HL-60/S4 treated with retinoic acid at 250 ng/mL for 4 days and 3 days (cell line): ENCODE data around the gene HPCAL1.

Source experiments
- in situ Hi-C: fragments of 300-500 bp; cut with MboI; formaldehyde crosslinking; loops from 2 replicates; pipeline ENCODE4 v1.7.0; 2022; ENCODE audit warnings: low sequenced_read_pairs

The HPCAL1 gene

DNA sequence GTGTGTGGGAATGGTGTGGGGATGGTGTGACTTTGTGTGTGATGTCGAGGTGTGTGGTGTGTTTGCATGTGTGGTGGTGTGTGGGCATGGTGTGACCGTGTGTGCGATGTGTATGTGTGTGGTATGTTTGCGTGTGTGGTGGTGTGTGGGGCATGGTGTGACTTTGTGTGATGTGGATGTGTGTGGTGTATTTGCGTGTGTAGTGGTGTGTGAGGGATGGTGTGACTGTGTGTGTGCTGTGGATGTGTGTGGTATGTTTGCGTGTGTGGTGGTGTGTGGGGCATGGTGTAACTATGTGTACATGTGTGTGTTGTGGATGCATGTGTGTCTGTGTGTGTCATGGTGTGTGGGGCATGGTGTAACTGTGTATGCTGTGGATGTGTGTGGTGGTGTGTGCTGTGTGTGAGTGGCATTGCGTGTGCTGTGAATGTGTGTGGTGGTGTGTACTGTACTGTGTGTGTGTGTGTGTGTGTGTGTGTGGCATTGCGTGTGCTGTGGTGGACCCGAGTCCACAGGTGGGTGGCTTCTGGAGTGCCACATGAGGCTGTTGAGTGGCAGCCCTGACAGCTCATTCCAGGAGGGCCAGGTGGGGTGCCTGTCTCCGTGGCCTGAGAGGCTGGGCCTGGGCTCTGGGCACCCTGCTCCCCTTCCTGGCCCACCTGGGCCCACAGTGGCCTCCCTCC, 130.7 kb downstream of the HPCAL1 start:
- in situ Hi-C loops = loop anchor here (25.0 kb wide), 1 partner anchor 621 kb away; no protein-coding TSS in a partner anchor

DNA sequence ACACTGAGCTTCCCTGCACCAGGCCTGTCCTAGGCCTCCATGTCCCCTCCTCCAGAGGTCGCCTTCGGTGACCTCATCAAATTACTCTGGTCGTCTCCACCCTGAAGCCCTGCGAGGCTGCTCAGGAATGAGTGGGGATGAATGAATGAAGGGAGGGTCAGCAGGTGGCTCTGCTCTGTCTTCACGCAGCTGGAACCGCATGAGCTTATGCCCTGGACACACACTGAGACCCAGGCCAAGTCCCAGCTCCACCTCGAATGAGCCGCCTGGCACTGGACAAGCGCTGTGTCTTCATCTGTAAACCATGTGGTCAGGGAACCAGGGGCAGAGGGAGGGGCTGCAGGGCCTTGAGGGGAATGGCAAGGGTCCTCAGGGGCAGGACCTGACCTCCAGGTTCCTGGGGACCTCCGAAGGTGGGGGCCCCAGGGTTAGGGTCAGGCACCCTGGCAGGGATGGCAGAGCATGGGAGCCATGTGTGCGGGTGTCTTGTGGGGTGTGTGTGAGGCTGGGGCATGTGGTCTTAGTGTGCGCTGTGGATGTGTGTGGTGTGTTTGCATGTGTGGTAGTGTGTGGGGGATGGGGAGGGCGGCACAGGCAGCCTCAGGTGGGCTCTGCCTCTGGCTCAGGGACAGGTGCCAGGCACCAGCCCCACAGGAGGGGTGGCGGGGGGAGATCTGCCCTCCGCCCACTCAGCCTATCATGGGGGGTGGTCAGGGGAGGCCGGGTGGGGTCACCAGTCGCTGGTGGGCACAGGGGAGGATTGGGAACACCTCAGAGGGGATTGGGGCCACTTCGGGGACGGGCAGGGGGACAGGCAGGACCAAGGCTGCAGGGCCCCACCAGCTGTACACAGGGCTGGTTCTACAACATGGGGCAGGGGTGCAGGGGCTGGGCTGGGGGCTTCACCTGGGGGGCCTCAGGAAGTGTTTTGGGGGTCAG, 131.5 kb downstream of the HPCAL1 start:
- in situ Hi-C loops = loop anchor here (25.0 kb wide), 1 partner anchor 622 kb away; no protein-coding TSS in a partner anchor

DNA sequence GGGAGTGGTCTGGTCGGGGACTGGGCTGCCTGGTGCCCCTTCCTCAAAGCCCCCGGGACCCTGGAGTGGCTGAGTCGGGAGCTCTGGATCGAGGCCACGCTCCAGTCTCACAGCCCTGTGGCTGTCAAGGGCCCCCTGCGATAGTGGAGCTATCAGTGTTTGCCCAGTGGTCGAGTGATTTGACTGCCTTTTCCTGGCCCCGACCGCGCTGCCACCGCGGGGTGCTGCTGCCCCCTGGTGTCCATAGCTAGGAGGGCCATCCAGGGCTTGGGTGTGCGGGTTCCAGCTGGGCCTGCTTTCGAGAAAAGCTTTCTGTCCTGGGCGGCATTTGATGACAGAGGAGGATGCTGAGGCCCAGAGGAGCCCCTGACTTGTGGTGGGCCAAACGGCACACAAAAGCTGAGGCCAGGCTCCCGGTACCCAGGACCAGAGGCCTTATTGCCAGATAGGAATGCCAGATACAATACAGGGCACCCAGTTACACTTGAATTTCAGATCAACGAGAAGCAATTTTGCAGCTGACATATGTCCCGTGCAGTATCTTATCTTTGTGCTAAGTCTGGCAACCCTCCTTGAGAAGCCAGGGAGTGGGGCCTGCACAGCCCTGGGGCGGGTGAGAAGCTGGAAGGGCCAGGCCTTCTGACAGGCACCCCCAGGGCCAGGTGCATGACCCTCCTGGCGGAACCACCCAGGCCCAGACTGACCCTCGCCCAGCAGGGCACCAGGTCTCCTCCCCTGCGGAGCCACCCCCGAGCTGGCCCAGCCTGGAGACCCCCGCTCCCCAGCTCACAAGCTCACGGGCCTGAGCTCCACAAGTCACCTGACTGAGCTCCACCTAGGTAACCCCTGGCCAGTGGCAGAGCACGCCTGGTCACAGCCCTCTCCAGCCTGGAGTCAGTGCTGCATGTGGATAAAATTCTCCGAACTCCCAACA, 132.4 kb downstream of the HPCAL1 start:
- in situ Hi-C loops = loop anchor here (25.0 kb wide), 1 partner anchor 623 kb away; no protein-coding TSS in a partner anchor

DNA sequence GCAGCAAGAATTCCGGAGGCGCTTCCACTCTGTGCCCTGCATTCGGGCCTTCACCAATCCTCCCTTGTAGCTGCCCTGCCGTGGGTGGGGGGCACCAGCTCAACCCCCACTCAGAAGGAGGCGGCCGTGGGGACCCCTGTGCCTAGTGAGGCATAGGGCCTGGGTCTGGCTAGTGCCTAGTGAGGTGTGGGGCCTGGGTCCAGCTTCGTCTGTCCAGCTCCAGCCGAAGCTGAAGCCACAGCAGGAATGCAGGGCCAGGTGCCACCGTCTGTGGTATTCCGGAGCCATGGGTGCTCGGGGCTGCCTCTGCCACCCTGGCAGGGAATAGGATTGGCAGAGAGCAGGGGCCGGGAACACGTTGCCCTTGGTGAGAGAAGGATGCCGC, 133.1 kb downstream of the HPCAL1 start:
- in situ Hi-C loops = loop anchor here (25.0 kb wide), 1 partner anchor 624 kb away; no protein-coding TSS in a partner anchor

DNA sequence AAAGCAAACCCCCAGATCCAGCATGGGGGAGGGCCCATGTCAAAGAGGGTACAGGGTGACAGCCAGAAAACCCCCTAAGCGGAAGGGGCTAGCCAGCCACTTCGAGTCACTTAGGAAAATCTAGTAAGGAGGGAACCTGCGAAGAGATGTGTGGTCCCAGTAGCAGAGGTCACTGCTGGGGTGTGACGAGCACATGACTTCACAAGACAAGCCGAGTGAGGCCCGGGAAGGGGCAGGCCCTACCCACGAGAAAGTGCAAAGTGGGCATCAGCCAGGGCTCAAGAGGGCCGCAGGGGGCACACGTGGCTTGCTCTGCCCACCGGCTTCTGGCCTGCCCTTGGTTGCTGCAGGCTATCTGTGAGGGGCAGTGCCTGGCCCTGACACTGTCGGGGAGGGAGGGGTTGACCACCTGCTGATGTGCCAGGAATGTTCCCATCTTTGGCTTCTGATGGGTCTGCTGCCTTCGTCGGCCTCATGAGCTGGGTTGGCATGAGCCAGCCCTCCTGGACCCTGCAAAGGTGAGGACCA, 133.9 kb downstream of the HPCAL1 start:
- in situ Hi-C loops = loop anchor here (25.0 kb wide), 1 partner anchor 624 kb away; no protein-coding TSS in a partner anchor

DNA sequence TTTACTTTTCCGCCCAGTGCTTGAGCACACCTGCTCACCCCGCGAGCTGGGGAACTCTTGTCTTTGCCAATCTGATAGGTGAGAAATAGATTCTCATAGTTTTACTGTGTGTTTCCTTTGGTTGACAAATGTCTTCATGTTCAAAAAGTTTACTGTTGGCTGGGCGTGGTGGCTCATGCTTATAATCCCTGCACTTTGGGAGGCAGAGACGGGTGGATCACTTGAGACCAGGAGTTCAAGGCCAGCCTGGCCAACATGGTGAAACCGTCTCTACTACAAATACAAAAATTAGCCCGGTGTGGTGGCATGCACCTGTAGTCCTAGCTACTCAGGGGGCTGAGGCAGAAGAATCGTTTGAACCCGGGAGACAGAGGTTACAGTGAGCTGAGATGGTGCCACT, 135.1 kb downstream of the HPCAL1 start:
- in situ Hi-C loops = loop anchor here (25.0 kb wide), 1 partner anchor 626 kb away; no protein-coding TSS in a partner anchor

DNA sequence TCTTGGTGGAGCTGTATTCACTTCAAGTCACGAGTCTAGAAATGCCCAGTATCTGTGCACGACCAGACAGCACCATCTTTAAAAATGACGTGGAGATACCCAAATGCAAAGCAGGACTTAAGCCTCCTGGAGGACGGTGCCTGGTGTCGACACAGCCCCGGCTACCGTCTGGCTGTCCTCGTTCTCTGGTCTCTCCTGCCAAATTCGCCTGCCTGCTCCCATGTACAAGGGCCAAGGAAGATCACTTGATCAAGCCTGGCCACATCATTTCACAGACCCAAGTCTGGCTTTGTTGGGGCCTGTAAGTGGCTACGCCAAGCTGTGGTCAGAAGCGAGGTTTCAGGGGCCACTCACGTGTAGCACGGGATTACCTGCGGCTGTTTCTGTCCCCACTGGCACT, 136.0 kb downstream of the HPCAL1 start:
- in situ Hi-C loops = loop anchor here (25.0 kb wide), 1 partner anchor 626 kb away; no protein-coding TSS in a partner anchor

DNA sequence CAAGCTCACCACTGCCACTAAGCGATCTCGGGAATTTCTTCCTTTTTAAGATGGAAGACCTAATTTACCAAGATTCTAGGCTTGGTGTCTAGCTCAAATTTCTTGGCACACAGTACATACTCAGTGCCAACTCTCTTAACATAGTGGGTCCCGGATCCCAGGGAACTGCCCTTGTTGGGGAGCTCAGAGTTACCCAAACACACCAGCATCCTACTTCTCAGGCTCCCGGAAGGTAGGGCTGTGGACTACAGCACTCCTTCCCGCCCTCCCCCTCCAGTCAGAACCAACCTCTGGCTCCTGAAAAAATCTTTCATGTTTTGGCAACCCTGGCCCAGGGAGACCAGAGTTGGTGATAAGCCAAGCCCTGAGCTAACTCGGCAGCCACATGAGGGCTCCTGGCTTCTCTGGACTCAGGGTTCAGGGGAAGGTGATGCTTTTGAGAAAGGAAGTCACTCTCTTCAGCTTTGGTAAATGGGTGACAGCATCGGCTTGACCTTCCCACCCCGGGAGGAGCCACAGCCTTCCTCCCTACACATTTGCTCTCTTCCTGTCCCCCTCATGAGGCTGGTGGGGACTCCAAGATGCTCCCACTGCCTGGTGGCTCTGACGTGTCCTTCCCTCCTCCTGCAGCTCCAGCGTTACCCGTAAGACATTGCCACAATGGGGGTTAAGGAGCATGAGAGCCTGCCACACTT, 136.6 kb downstream of the HPCAL1 start:
- in situ Hi-C loops = loop anchor here (25.0 kb wide), 1 partner anchor 627 kb away; no protein-coding TSS in a partner anchor

DNA sequence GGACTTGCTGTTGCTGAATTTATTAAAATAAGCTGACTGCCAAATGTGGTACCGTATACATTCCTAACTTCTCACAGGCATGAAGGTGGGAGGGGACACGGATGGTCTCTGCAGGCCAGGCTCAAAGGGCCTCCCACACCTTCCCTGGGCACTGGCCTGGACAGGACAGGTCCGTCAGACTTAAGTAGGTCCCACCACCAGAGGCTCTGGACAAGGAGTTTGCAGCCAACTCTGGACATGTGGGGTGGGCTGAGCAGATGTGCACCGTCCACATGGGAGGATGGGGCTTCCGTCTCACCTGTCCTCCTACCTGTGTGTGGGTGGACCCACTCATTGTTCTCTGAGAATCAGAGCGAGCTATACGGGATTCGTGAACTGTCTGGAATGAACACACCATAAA, 137.3 kb downstream of the HPCAL1 start:
- in situ Hi-C loops = loop anchor here (10.0 to 25.0 kb wide), 2 partner anchors 215 to 628 kb away; no protein-coding TSS in a partner anchor

DNA sequence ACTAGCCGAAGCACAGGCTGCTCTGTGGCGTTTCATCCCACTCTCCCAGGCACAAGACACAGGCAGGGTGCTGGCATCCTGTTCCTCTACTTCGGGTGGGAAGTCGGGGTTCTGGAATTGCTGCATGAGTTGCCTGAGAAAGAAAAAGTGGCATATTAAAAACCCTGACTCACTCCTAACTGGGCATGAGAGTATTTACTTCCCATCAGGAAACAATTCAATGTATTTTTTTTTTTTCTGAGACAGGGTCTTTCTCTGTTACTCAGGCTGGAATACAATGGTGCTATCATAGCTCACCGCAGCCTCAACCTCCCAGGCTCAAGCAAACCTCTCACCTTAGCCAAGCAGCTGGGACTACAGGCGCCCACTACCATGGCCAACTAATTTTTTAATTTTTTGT, 138.0 kb downstream of the HPCAL1 start:
- in situ Hi-C loops = loop anchor here (10.0 to 25.0 kb wide), 2 partner anchors 214 to 628 kb away; no protein-coding TSS in a partner anchor

DNA sequence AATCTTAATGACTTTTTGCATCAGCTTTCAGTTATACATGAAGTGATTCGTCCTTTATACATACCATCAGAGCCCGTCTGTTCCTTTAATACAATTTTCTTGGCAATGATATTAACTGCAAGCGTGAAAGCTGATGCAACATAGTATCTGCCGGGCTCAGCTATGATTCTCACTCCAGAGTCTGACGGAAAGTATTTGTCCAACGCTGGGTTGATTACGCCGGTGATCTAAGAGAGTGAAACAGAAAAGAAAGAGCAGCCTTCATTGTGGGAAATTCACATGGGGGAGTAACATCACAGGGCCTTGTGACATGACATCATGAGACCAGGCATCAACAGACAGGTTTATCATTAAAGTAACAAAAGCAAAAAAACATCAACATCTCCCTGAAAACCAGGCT, 139.2 kb downstream of the HPCAL1 start:
- in situ Hi-C loops = loop anchor here (10.0 to 25.0 kb wide), 2 partner anchors 213 to 630 kb away; no protein-coding TSS in a partner anchor

DNA sequence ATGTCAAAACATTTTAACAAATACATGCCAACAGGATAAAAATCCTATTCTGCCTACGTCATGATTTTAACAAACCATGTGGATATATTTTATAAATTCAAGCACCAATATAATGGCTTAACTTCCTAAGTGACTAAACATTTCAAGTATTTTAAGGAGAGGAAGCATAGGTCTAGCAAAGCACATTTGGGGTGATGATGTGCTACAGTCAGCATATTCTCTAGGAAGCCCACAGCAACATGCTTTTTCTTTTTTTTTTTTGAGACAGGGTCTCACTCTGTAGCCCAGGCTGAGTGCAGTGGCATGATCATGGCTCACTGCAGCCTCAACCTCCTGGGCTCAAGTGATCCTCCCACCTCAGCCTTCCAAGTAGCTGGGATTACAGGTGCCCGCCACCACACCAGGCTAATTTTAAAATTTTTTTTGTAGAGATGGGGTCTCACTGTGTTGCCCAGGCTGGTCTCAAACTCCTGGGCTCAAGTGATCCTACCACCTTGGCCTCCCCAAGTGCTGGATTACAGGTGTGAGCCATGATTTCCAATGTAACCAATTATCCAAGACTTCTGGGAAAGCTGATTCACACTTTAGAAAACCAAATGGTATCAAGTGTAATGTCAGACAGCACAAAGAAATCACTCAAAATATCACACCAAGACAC, 139.9 kb downstream of the HPCAL1 start:
- in situ Hi-C loops = loop anchor here (10.0 to 25.0 kb wide), 2 partner anchors 212 to 630 kb away; no protein-coding TSS in a partner anchor

DNA sequence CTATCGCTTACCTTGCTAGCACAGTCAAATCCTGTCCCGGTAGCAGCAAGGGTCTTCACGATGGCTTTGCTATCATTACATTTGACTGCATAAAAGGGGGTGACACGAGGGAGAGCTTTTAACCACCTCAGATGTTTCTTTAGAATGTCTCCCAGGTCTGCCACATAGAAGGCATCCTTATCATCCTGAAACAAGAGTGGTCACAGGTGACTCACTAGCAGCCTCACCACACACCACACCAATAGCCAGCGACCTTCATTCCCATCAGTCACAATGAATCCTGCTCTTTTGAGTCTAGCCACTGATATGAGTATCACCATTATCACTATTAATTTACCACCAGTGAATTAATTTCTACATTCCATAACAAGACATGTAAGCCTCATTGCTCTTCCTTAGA, 141.8 kb downstream of the HPCAL1 start:
- in situ Hi-C loops = loop anchor here (10.0 to 25.0 kb wide), 2 partner anchors 210 to 632 kb away; no protein-coding TSS in a partner anchor

DNA sequence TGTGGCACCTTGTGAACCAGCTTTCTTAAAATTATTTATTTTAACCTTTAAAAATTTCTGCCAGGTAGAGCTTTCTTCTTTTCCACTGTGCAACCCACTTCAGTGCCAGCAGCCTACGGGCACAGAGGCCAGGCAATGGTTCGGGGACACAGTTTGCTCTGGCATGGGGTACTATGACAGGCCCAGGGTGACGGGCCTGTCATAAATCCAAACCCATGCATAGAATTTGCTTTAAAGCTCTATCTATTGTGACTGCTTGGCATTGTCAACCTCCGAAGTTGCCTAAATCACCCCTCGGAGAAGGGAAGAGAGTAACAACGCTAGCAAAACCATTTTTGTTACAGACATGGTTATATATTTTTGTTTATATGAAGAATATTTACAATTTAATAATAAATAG, 143.9 kb downstream of the HPCAL1 start:
- in situ Hi-C loops = loop anchor here (10.0 to 25.0 kb wide), 2 partner anchors 208 to 634 kb away; no protein-coding TSS in a partner anchor

DNA sequence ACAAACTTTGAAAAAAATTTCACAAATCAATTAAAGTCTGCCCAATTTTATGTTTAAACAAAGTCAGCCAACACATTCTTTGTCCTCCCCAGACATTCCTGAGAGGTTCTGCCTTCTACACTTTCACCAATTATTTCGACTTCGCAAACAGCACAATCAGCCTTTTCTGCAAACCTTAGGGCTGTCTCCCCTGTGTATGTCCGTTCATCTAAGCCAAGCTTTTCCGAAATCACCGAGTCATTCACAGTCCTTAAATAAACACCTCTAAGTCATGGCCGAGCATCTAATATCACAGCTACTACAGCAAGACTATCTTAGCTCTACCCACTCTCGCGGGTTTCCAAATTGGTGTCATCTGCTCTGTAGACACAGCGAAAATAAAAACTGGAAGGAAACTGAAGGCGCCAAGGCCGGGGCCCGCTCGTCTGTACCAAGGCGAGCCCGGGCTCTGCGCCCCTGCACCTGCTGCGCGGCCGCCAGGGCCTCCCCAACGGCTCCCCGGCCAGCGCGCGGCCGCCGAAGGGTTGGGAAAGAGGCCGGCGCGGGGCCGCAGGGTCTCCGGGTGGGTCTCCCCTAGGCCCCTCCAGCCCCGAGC, 144.7 kb downstream of the HPCAL1 start:
- in situ Hi-C loops = loop anchor here (10.0 to 25.0 kb wide), 2 partner anchors 207 to 635 kb away; no protein-coding TSS in a partner anchor

DNA sequence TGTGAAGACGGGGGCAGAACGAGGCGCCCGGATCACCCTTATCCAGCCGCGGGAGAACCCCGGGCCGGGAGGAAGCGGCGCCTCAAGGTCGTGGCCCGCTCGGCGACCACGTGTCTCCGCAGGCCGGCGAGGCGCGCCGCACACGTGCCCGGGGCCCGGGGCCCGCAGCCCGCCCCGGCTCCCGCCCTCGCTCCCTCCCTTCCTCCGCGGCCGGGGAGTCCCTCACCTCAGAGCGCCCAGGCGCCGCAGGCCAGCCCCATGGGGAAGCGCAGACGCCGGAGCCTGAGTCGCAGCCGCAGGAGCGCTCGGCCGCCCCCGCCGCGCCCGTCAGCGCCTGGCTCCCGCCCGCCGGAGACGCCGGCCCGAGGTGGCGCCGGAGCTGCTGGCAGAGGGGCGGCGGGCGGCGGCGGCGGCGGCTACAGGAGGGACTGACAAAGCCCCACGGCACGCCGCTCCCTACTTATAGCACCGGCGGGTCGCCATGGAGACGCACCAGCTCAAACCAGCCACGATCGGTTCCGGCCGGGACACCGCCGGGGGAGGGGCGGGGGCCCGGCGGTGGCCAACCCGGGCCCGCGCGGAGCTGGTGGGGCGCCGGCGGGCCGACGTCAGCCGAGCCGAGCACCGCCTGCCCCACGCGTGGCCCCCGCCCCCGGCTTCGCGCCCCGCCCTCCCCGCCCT, 145.3 kb downstream of the HPCAL1 start, which contains the start of gene ODC1:
Gene ODC1 (minus strand): TSS at position 433 of the 681 bp plus-strand sequence. CDS start 3,295 bp downstream, outside the sequence.
- in situ Hi-C loops = loop anchor here (10.0 to 25.0 kb wide), 2 partner anchors 207 to 636 kb away; no protein-coding TSS in a partner anchor
